Measurements from ENCODE around the gene MICU2. TPM values are rescaled to one million over a fixed set of nuclear protein-coding genes. Genes with fewer than 3 reads are reported as not detected.
"Not testable (repeated sequence)": the region's sequence is repeated elsewhere in the genome, so short reads cannot be mapped to it uniquely, and the experiment has no call there.

MICU2 gene
- polyA plus RNA-seq, 1 donor = 63.7 TPM

GRCh38 chr13:21594715-21595545, 9.0 kb downstream of the MICU2 start:
- no peak for DNase-seq

GRCh38 chr13:21590665-21591456, 13.1 kb downstream of the MICU2 start:
- DNase-seq = not testable (repeated sequence)

GRCh38 chr13:21590231-21590630, 13.7 kb downstream of the MICU2 start:
- no peak for DNase-seq

- not testable (repeated sequence) for DNase-seq
These were observed 14.5 kb downstream of the MICU2 start for GRCh38 chr13:21589510-21589909.

GRCh38 chr13:21588411-21588810, 15.6 kb downstream of the MICU2 start:
- DNase-seq = not testable (repeated sequence)

- DNase-seq = no peak
These were observed 18.9 kb downstream of the MICU2 start for GRCh38 chr13:21584973-21585592.

- DNase-seq = no peak
These were observed 20.5 kb downstream of the MICU2 start for GRCh38 chr13:21583478-21583877.

- no peak for DNase-seq
These were observed 23.2 kb downstream of the MICU2 start for GRCh38 chr13:21580736-21581135.

GRCh38 chr13:21579754-21580316, 24.1 kb downstream of the MICU2 start:
- DNase-seq = no peak

- no peak for DNase-seq
These were observed 25.2 kb downstream of the MICU2 start for GRCh38 chr13:21578748-21579147.

GRCh38 chr13:21576426-21576825, 27.5 kb downstream of the MICU2 start:
- DNase-seq = no peak

GRCh38 chr13:21573920-21574712, 29.9 kb downstream of the MICU2 start:
- no peak for DNase-seq

- DNase-seq = no peak
These were observed 34.3 kb downstream of the MICU2 start for GRCh38 chr13:21569686-21570085.

- no peak for DNase-seq
These were observed 35.1 kb downstream of the MICU2 start for GRCh38 chr13:21568854-21569253.

GRCh38 chr13:21567714-21568113, 36.3 kb downstream of the MICU2 start:
- DNase-seq = no peak

- DNase-seq = no peak
These were observed 46.0 kb downstream of the MICU2 start for GRCh38 chr13:21557995-21558394.

GRCh38 chr13:21556051-21556450, 47.9 kb downstream of the MICU2 start:
- DNase-seq = no peak

- DNase-seq = not testable (repeated sequence)
These were observed 50.7 kb downstream of the MICU2 start for GRCh38 chr13:21553261-21553660.

GRCh38 chr13:21550918-21551317, 53.1 kb downstream of the MICU2 start:
- DNase-seq = no peak

GRCh38 chr13:21549633-21550032, 54.3 kb downstream of the MICU2 start:
- no peak for DNase-seq

GRCh38 chr13:21548577-21548976, 55.4 kb downstream of the MICU2 start:
- no peak for DNase-seq

GRCh38 chr13:21546372-21546771, 57.6 kb downstream of the MICU2 start:
- DNase-seq = no peak

Measured in hindlimb muscle (tissue), 1 donor.